Upper lobe of left lung (tissue), 4 donors: ENCODE results near the gene EEPD1.

Experiments
- CTCF ChIP-seq, 6 experiments: fragments of 450-650 bp in 4 of 6; fragments of 200-600 bp in 2 of 6; sonication (generic) in 2 of 6; IDR thresholded peaks; one replicate each; pipeline ENCODE4 v1.5.1; 2016 to 2019; ENCODE audit warnings: antibody characterized with exemption in 6 of 6
- POLR2A ChIP-seq, 4 donors: fragments of 450-650 bp; IDR thresholded peaks; one replicate each; pipeline ENCODE4 v1.5.1; 2016 to 2017; ENCODE audit warnings: antibody characterized with exemption in 4 of 4, mild to moderate bottlenecking in 2 of 4

- no peak for TF ChIP-seq CTCF (IDR thresholded peaks at IDR 0.05)
- TF ChIP-seq POLR2A (IDR thresholded peaks at IDR 0.05), result no peak
Observed at GRCh38 chr7:36232971-36233550, 80.0 kb downstream of the EEPD1 start.
